Activated CD4-positive, alpha-beta T cell treated with anti-CD3 and anti-CD28 coated beads, Interleukin-2, amount 50 U/mL, for 24 hours (primary cell): ENCODE measurements around the gene NCF4.

Experiments used
- DNase-seq, 2 donors: peaks; one replicate each; pipeline ENCODE4 v3.0.0-alpha.2; 2020; ENCODE audit warnings: low read depth in 1 of 2, low spot score in 1 of 2

The NCF4 gene

GRCh38 chr22:36860821-36861659 lies at the start of gene NCF4:
Gene NCF4, plus strand, starts transcription at chr22:36861006. Its CDS starts 166 bp downstream, at chr22:36861172.
- DNase-seq = no peak

- no peak for DNase-seq
Measured at GRCh38 chr22:36811094-36811800, 49.6 kb upstream of the NCF4 start.

- no peak for DNase-seq
Measured at GRCh38 chr22:36814801-36815200, 46.0 kb upstream of the NCF4 start.

GRCh38 chr22:36815558-36816338 lies 45.1 kb upstream of the NCF4 start:
- no peak for DNase-seq

GRCh38 chr22:36816339-36816635 lies 44.5 kb upstream of the NCF4 start:
- no peak for DNase-seq

- no peak for DNase-seq
Measured at GRCh38 chr22:36816636-36817524, 43.9 kb upstream of the NCF4 start, which contains the start of gene PVALB. Gene PVALB, minus strand, starts transcription at chr22:36817035. Its CDS starts 30 bp downstream, at chr22:36817005.

GRCh38 chr22:36817525-36817848 lies 43.3 kb upstream of the NCF4 start:
- DNase-seq = no peak

- DNase-seq = no peak
Measured at GRCh38 chr22:36818010-36818642, 42.7 kb upstream of the NCF4 start.

GRCh38 chr22:36819112-36819511 lies 41.7 kb upstream of the NCF4 start:
- no peak for DNase-seq

- DNase-seq = no peak
Measured at GRCh38 chr22:36822581-36822980, 38.2 kb upstream of the NCF4 start.

GRCh38 chr22:36823186-36823839 lies 37.5 kb upstream of the NCF4 start:
- DNase-seq = no peak

GRCh38 chr22:36824655-36825054 lies 36.2 kb upstream of the NCF4 start:
- DNase-seq = no peak

- DNase-seq = no peak
Measured at GRCh38 chr22:36826262-36826661, 34.5 kb upstream of the NCF4 start.

- DNase-seq = no peak
Measured at GRCh38 chr22:36828815-36829214, 32.0 kb upstream of the NCF4 start.

- no peak for DNase-seq
Measured at GRCh38 chr22:36829370-36830002, 31.3 kb upstream of the NCF4 start.

- no peak for DNase-seq
Measured at GRCh38 chr22:36830601-36831000, 30.2 kb upstream of the NCF4 start.

GRCh38 chr22:36831206-36831605 lies 29.6 kb upstream of the NCF4 start:
- DNase-seq = no peak

GRCh38 chr22:36831717-36832116 lies 29.1 kb upstream of the NCF4 start:
- no peak for DNase-seq

GRCh38 chr22:36833073-36833472 lies 27.7 kb upstream of the NCF4 start:
- DNase-seq = no peak
